ENCODE data around the gene ARMC5.
"Not testable (repeated sequence)": the region's sequence is repeated elsewhere in the genome, so short reads cannot be mapped to it uniquely, and the experiment has no call there.

The ARMC5 gene

GRCh38 chr16:31496670-31497069, 37.4 kb downstream of the ARMC5 start:
- no peak for DNase-seq (ENCODE audit: low read depth in 2 of 2)

- DNase-seq (ENCODE audit: low read depth in 2 of 2), result no peak
Measured at GRCh38 chr16:31498493-31498892, 39.2 kb downstream of the ARMC5 start.

- DNase-seq (ENCODE audit: low read depth in 2 of 2), result no peak
Measured at GRCh38 chr16:31499928-31500327, 40.6 kb downstream of the ARMC5 start.

GRCh38 chr16:31501226-31501965, 42.1 kb downstream of the ARMC5 start:
- DNase-seq (ENCODE audit: low read depth in 2 of 2), result no peak

- DNase-seq (ENCODE audit: low read depth in 2 of 2), result no peak
Measured at GRCh38 chr16:31501966-31502348, 42.7 kb downstream of the ARMC5 start.

GRCh38 chr16:31502981-31503380, 43.7 kb downstream of the ARMC5 start:
- no peak for DNase-seq (ENCODE audit: low read depth in 2 of 2)

GRCh38 chr16:31503555-31503954, 44.3 kb downstream of the ARMC5 start:
- not testable (repeated sequence) for DNase-seq (ENCODE audit: low read depth in 2 of 2)

- no peak for DNase-seq (ENCODE audit: low read depth in 2 of 2)
Measured at GRCh38 chr16:31504159-31504558, 44.9 kb downstream of the ARMC5 start.

- DNase-seq (ENCODE audit: low read depth in 2 of 2), result no peak
Measured at GRCh38 chr16:31505483-31505882, 46.2 kb downstream of the ARMC5 start.

GRCh38 chr16:31507617-31507928, 48.3 kb downstream of the ARMC5 start:
- no peak for DNase-seq (ENCODE audit: low read depth in 2 of 2)

- DNase-seq (ENCODE audit: low read depth in 2 of 2), result peak; percentile 66 to 78
Measured at GRCh38 chr16:31507929-31508705, 48.8 kb downstream of the ARMC5 start, which contains the start of gene RUSF1. Gene RUSF1 (minus strand): TSS chr16:31508391. CDS start chr16:31508373, 18 bp downstream.

GRCh38 chr16:31508706-31509195, 49.5 kb downstream of the ARMC5 start:
- DNase-seq (ENCODE audit: low read depth in 2 of 2), result no peak

GRCh38 chr16:31513126-31513525, 53.8 kb downstream of the ARMC5 start:
- no peak for DNase-seq (ENCODE audit: low read depth in 2 of 2)

- no peak for DNase-seq (ENCODE audit: low read depth in 2 of 2)
Measured at GRCh38 chr16:31513884-31514283, 54.6 kb downstream of the ARMC5 start.

Data from stimulated activated CD8-positive, alpha-beta memory T cell treated with anti-CD3 and anti-CD28 coated beads, Interleukin-7, amount 100 ng/mL, for 4 hours (primary cell).